KMS-11 (cell line): ENCODE data around the gene AIFM3.

Source experiments
- H2AFZ ChIP-seq: fragments of 200-600 bp; sonication (generic); 2 replicates; pipeline ENCODE4 v1.6.1; 2016; ENCODE audit warnings: antibody characterized with exemption, mixed run types, low read depth
- H3K27ac ChIP-seq: fragments of 200-600 bp; sonication (generic); 2 replicates; pipeline ENCODE4 v1.6.1; 2016; ENCODE audit warnings: mild to moderate bottlenecking, mixed run types
- H3K27me3 ChIP-seq: fragments of 200-600 bp; sonication (generic); 2 replicates; pipeline ENCODE4 v1.6.1; 2017; ENCODE audit warnings: mild to moderate bottlenecking, low read depth, mixed run types, moderate library complexity; ENCODE audit not compliant: insufficient read depth
- H3K36me3 ChIP-seq: fragments of 200-600 bp; sonication (generic); 2 replicates; pipeline ENCODE4 v1.6.1; 2017; ENCODE audit warnings: mild to moderate bottlenecking, mixed run types; ENCODE audit not compliant: insufficient read depth
- H3K4me1 ChIP-seq: fragments of 200-600 bp; sonication (generic); 2 replicates; pipeline ENCODE4 v1.6.1; 2016; ENCODE audit warnings: mild to moderate bottlenecking, low read depth, mixed run types; ENCODE audit not compliant: poor library complexity, severe bottlenecking
- H3K4me2 ChIP-seq: fragments of 200-600 bp; sonication (generic); 2 replicates; pipeline ENCODE4 v1.7.0; 2016; ENCODE audit warnings: mild to moderate bottlenecking, mixed run types
- H3K4me3 ChIP-seq: fragments of 200-600 bp; sonication (generic); IDR thresholded peaks from 2 replicates; pipeline ENCODE4 v1.6.1; 2017; ENCODE audit warnings: low read depth, low read length, mixed read lengths; ENCODE audit not compliant: insufficient read depth
- H3K79me2 ChIP-seq: fragments of 200-600 bp; sonication (generic); 2 replicates; pipeline ENCODE4 v1.6.1; 2016; ENCODE audit warnings: low read depth, mixed run types; ENCODE audit not compliant: insufficient read depth
- H3K9ac ChIP-seq: fragments of 200-600 bp; sonication (generic); 2 replicates; pipeline ENCODE4 v1.6.1; 2016; ENCODE audit warnings: mild to moderate bottlenecking, mixed run types
- H4K20me1 ChIP-seq: fragments of 200-600 bp; sonication (generic); 2 replicates; pipeline ENCODE4 v1.6.1; 2016; ENCODE audit warnings: mild to moderate bottlenecking, mixed run types; ENCODE audit not compliant: insufficient read depth
- CTCF ChIP-seq: fragments of 200-600 bp; sonication (generic); conservative IDR thresholded peaks from 2 replicates; pipeline ENCODE4 v1.6.1; 2017; ENCODE audit warnings: low read depth, mild to moderate bottlenecking, antibody characterized with exemption, low read length, moderate library complexity, mixed read lengths

AIFM3 gene

GRCh38 chr22:20964090-20964798 is 2.8 kb upstream of the AIFM3 start:
- H3K4me1 ChIP-seq = peaks cover 5% of the 10 kb centered on the region

GRCh38 chr22:20964799-20965103 is 2.3 kb upstream of the AIFM3 start:
- TF ChIP-seq CTCF = no peak

More at GRCh38 chr22:20964090-20964798, 2.8 kb upstream of the AIFM3 start:
- no peak overlapping the region for H3K4me2 ChIP-seq
- no peak overlapping the region for H3K4me3 ChIP-seq
- no peaks in the 10 kb centered on the region for H3K79me2 ChIP-seq
- H2AFZ ChIP-seq = no peak overlapping the region; the same call in 1 of the 2 replicates
- no peaks in the 10 kb centered on the region for H3K36me3 ChIP-seq
- H3K27ac ChIP-seq = no peak overlapping the region
- no peaks in the 10 kb centered on the region for H4K20me1 ChIP-seq
- no peak for TF ChIP-seq CTCF
- no peak overlapping the region for H3K9ac ChIP-seq
- H3K27me3 ChIP-seq = peaks cover 11% of the 10 kb centered on the region; the same call in 1 of the 2 replicates

GRCh38 chr22:20965104-20965887 is 1.8 kb upstream of the AIFM3 start:
- no peak for TF ChIP-seq CTCF
- no peak overlapping the region for H2AFZ ChIP-seq
- H3K9ac ChIP-seq = no peak overlapping the region
- no peak overlapping the region for H3K27ac ChIP-seq
- H3K4me2 ChIP-seq = no peak overlapping the region
- no peak overlapping the region for H3K4me3 ChIP-seq
- H3K27me3 ChIP-seq = peaks cover 11% of the 10 kb centered on the region; the same call in 1 of the 2 replicates
- H3K4me1 ChIP-seq = peaks cover 5% of the 10 kb centered on the region
- H4K20me1 ChIP-seq = no peaks in the 10 kb centered on the region
- no peaks in the 10 kb centered on the region for H3K36me3 ChIP-seq
- no peaks in the 10 kb centered on the region for H3K79me2 ChIP-seq

More at GRCh38 chr22:20964799-20965103, 2.3 kb upstream of the AIFM3 start:
- Histone ChIP-seq H3K36me3 (no peaks in the 10 kb centered on the region), H3K4me2 (no peak overlapping the region), H3K9ac (no peak overlapping the region), H3K4me3 (no peak overlapping the region), H3K79me2 (no peaks in the 10 kb centered on the region), H4K20me1 (no peaks in the 10 kb centered on the region), H3K27me3 (peaks cover 11% of the 10 kb centered on the region; the same call in 1 of the 2 replicates), H3K4me1 (peaks cover 5% of the 10 kb centered on the region), H2AFZ (no peak overlapping the region; the same call in 1 of the 2 replicates), H3K27ac (no peak overlapping the region)

- Histone ChIP-seq H3K9ac (no peak overlapping the region), H2AFZ (no peak overlapping the region), H4K20me1 (no peaks in the 10 kb centered on the region), H3K27me3 (peaks cover 11% of the 10 kb centered on the region; the same call in 1 of the 2 replicates), H3K36me3 (no peaks in the 10 kb centered on the region), H3K4me2 (no peak overlapping the region), H3K79me2 (no peaks in the 10 kb centered on the region), H3K27ac (no peak overlapping the region), H3K4me3 (no peak overlapping the region), H3K4me1 (peaks cover 5% of the 10 kb centered on the region)
- no peak for TF ChIP-seq CTCF
Measured at GRCh38 chr22:20965888-20966855, 883 bp upstream of the AIFM3 start.
